DND-41 (cell line): ENCODE data around the gene RHCE.
"Not testable (repeated sequence)": the region's sequence is repeated elsewhere in the genome, so short reads cannot be mapped to it uniquely, and the experiment has no call there.

Experiments
- ATAC-seq: fragments of 200-7000 bp; cut with Tn5 transposase; 3 replicates; pipeline ENCODE4 v1.9.1; 2021; ENCODE audit warnings: low read depth; ENCODE audit not compliant: insufficient read depth
- DNase-seq: peaks from one replicate; pipeline ENCODE4 v3.0.0-alpha.2; 2020
- H2AFZ ChIP-seq: 2 replicates; pipeline ENCODE4 v1.6.0; 2012; ENCODE audit warnings: low read depth, low read length
- H3K27ac ChIP-seq: 2 replicates; pipeline ENCODE4 v1.5.1; 2012; ENCODE audit warnings: low read length, inconsistent platforms
- H3K27me3 ChIP-seq: fragments of 200-600 bp; sonication (generic); 2 replicates; pipeline ENCODE4 v1.6.0; 2012; ENCODE audit warnings: low read length, mild to moderate bottlenecking, inconsistent platforms; ENCODE audit not compliant: insufficient read depth, poor library complexity
- H3K36me3 ChIP-seq: 2 replicates; pipeline ENCODE4 v1.5.1; 2012; ENCODE audit warnings: low read length, inconsistent platforms; ENCODE audit not compliant: insufficient read depth
- H3K4me1 ChIP-seq: 2 replicates; pipeline ENCODE4 v1.5.1; 2012; ENCODE audit warnings: mild to moderate bottlenecking, low read length; ENCODE audit not compliant: insufficient read depth
- H3K4me2 ChIP-seq: 2 replicates; pipeline ENCODE4 v1.6.0; 2012; ENCODE audit warnings: mild to moderate bottlenecking, moderate library complexity, low read length, inconsistent platforms; ENCODE audit not compliant: insufficient read depth
- H3K4me3 ChIP-seq, 2 experiments: fragments of 200-600 bp in 1 of 2; shearing (Covaris generic) in 1 of 2; 2 replicates each; pipeline ENCODE4 v1.5.1; 2012 to 2016; ENCODE audit warnings: inconsistent platforms in 2 of 2, low read length in 2 of 2, mild to moderate bottlenecking in 2 of 2, low read depth in 1 of 2, moderate library complexity in 1 of 2
- H3K79me2 ChIP-seq: 2 replicates; pipeline ENCODE4 v1.6.0; 2012; ENCODE audit warnings: low read length, inconsistent platforms; ENCODE audit not compliant: insufficient read depth
- H3K9ac ChIP-seq: 2 replicates; pipeline ENCODE4 v1.6.0; 2012; ENCODE audit warnings: low read depth, mild to moderate bottlenecking, inconsistent platforms, low read length, moderate library complexity
- H3K9me3 ChIP-seq: 2 replicates; pipeline ENCODE4 v1.5.1; 2012; ENCODE audit warnings: low read length, moderate library complexity, mild to moderate bottlenecking, inconsistent platforms; ENCODE audit not compliant: insufficient read depth, severe bottlenecking
- H4K20me1 ChIP-seq: 2 replicates; pipeline ENCODE4 v1.6.0; 2012; ENCODE audit warnings: low read length; ENCODE audit not compliant: insufficient read depth
- CTCF ChIP-seq: IDR thresholded peaks from 2 replicates; pipeline ENCODE4 v1.5.1; 2012; ENCODE audit warnings: borderline replicate concordance, low read length, moderate library complexity, mild to moderate bottlenecking; ENCODE audit not compliant: poor library complexity, severe bottlenecking; ENCODE audit errors: extremely low read depth
- EZH2 ChIP-seq: IDR thresholded peaks from 3 replicates; pipeline ENCODE4 v1.6.1; 2012; ENCODE audit warnings: borderline replicate concordance, low read depth, mild to moderate bottlenecking, moderate library complexity, low read length, inconsistent platforms; ENCODE audit not compliant: severe bottlenecking

RHCE gene

DNA sequence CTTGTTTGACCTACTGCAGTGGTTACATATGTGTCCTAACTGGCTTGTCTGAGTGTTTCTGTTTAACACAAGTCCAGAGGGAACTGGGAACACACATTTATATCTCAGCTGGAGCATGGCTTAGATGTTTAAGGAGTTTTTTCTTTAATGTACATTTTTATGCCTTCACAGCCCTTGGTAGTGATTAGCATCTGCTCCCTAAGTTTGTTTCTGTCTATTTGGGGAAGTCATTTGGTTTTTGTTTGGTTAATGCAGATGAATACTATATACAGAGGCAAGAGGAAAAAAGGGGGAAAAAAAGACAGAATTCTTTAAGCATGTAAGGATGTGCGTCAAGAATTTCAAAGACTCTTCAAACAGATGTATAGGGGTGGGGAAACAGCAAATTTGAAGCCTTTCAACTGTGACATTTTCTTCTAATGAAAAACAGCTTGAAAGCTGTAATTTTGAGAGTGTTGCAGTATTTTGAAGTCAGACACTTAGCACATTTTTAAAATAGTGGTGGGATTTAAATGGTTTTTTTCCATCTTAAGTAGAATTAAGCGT, 25.4 kb upstream of the RHCE start:
- no peaks in the 10 kb centered on the region for H3K4me1 ChIP-seq
- no peak overlapping the region for H2AFZ ChIP-seq
- no peaks in the 10 kb centered on the region for H3K27me3 ChIP-seq
- ATAC-seq (no peak), DNase-seq (no peak)
- H3K9me3 ChIP-seq: no peaks in the 10 kb centered on the region
- H3K9ac ChIP-seq: no peak overlapping the region
- no peak for TF ChIP-seq CTCF
- no peak for TF ChIP-seq EZH2
- no peak overlapping the region for H3K27ac ChIP-seq
- peaks cover 49% of the 10 kb centered on the region for H4K20me1 ChIP-seq
- peaks cover 88% of the 10 kb centered on the region for H3K79me2 ChIP-seq
- H3K4me2 ChIP-seq: no peak overlapping the region
- no peak overlapping the region for H3K4me3 ChIP-seq
- peaks cover 47% of the 10 kb centered on the region for H3K36me3 ChIP-seq

DNA sequence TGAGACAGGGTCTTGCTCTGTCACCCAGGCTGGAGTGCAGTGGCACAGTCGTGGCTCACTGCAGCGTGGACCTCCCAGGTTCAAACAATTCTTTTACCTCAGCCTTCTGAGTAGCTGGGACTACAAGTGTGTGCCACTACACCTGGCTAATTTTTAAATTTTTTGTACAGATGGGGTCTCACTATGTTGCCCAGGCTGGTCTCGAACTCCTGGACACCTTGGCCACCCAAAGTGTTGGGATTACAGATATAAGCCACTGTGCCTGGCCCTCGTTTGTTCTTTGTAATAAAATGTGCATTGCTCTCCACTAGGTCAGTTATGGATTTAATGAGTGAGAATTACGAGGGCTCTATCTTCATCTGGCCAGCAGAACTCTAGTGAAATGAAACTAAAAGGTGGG, 24.0 kb upstream of the RHCE start:
- peaks cover 92% of the 10 kb centered on the region for H3K79me2 ChIP-seq
- not testable (repeated sequence) for H3K4me2 ChIP-seq

DNA sequence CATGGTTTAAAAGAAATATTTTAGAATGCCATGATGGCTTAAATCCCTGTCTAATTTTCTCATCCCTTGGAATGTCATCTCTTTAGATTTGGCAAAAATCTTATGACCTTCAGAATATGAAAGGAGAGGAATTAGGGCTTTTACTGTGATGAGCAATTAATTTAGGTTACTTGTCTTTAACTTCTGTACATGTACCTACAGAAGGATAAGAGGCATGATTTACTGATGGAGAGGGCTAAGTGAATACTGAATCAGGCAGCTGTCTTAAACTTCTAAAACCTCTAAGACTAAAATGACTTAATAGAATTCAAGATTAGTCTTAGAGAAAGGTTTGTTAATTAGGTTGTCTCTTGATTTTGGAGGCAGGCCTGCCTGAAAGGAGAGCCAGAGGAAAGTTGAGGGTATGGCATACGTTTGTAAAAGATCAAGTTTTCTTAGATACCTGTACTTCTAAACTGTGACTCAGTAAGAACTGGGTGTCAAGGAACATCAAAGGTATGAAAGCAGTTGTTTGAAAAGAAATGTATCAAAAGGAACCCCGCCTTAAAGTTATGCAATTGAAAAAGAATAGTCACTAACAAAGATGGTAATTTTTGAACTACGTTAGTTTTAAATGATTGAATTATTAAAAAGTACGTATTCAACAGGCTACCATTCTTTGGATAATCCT, 22.5 kb upstream of the RHCE start:
- Histone ChIP-seq H3K79me2 (peaks cover 97% of the 10 kb centered on the region), H3K4me3 (no peak overlapping the region), H3K4me1 (no peaks in the 10 kb centered on the region), H2AFZ (no peak overlapping the region), H3K27ac (no peak overlapping the region), H3K27me3 (no peaks in the 10 kb centered on the region), H3K4me2 (no peak overlapping the region), H3K36me3 (peaks cover 21% of the 10 kb centered on the region), H3K9ac (no peak overlapping the region), H4K20me1 (peaks cover 65% of the 10 kb centered on the region), H3K9me3 (no peaks in the 10 kb centered on the region)
- ATAC-seq (no peak), DNase-seq (no peak)
- no peak for TF ChIP-seq CTCF
- TF ChIP-seq EZH2: no peak

More for the DNA sequence above, 24.0 kb upstream of the RHCE start:
- H3K4me1 ChIP-seq, H2AFZ ChIP-seq, H3K9me3 ChIP-seq, H3K9ac ChIP-seq, DNase-seq, H3K27me3 ChIP-seq, H3K4me3 ChIP-seq, ATAC-seq, H3K27ac ChIP-seq: not testable (repeated sequence)
- H4K20me1 ChIP-seq: peaks cover 56% of the 10 kb centered on the region
- peaks cover 34% of the 10 kb centered on the region for H3K36me3 ChIP-seq

GRCh38 chr1:25442178-25442577, 21.6 kb upstream of the RHCE start:
- Histone ChIP-seq H3K36me3 (peaks cover 18% of the 10 kb centered on the region), H3K4me2 (no peak overlapping the region), H4K20me1 (peaks cover 71% of the 10 kb centered on the region), H3K4me1 (no peaks in the 10 kb centered on the region), H3K9ac (no peak overlapping the region), H3K27me3 (no peaks in the 10 kb centered on the region), H3K27ac (no peak overlapping the region), H3K4me3 (no peak overlapping the region), H3K9me3 (no peaks in the 10 kb centered on the region), H3K79me2 (peaks cover 97% of the 10 kb centered on the region), H2AFZ (no peak overlapping the region)
- ATAC-seq (no peak), DNase-seq (no peak)
- TF ChIP-seq CTCF (no peak), EZH2 (no peak)
